Measurements from ENCODE around the gene MTA1. TPM values are rescaled to one million over a fixed set of nuclear protein-coding genes. Genes with fewer than 3 reads are reported as not detected.

MTA1 gene
- polyA plus RNA-seq, 2 donors = 37.4 to 70.4 TPM

- WGBS, 2 donors = 81 to 84% methylated on average over 33 of the region's 33 CpGs
- H3K9me3 ChIP-seq (ENCODE audit: control insufficient read depth in 2 of 2, insufficient read depth in 1 of 2, low read depth in 1 of 2, low read length in 1 of 2) = peaks cover 0 to 5% of the 10 kb centered on the region in 2 donors
- no peak overlapping the region for H3K4me3 ChIP-seq (ENCODE audit: low read depth in 1 of 2, low read length in 2 of 2)
- peaks cover 3 to 17% of the 10 kb centered on the region in 2 donors for H3K4me1 ChIP-seq (ENCODE audit: control insufficient read depth in 2 of 2, insufficient read depth in 2 of 2, low read length in 1 of 2)
- H3K36me3 ChIP-seq (ENCODE audit: control insufficient read depth in 2 of 2, insufficient read depth in 2 of 2, low read length in 1 of 2) = peaks cover 0 to 10% of the 10 kb centered on the region in 2 donors
- no peak overlapping the region for H3K27ac ChIP-seq (ENCODE audit: low read depth in 2 of 2, low read length in 1 of 2)
- H3K27me3 ChIP-seq (ENCODE audit: control insufficient read depth in 1 of 2, insufficient read depth in 2 of 2, low read length in 2 of 2) = no peaks in the 10 kb centered on the region
Measured at GRCh38 chr14:105439710-105440553, 20.3 kb downstream of the MTA1 start.

GRCh38 chr14:105440554-105440900, 20.9 kb downstream of the MTA1 start:
- peaks cover 0 to 5% of the 10 kb centered on the region in 2 donors for H3K9me3 ChIP-seq (ENCODE audit: control insufficient read depth in 2 of 2, insufficient read depth in 1 of 2, low read depth in 1 of 2, low read length in 1 of 2)
- peaks cover 3 to 17% of the 10 kb centered on the region in 2 donors for H3K4me1 ChIP-seq (ENCODE audit: control insufficient read depth in 2 of 2, insufficient read depth in 2 of 2, low read length in 1 of 2)
- WGBS, 2 donors = 86 to 96% methylated on average over 15 of the region's 15 CpGs
- no peak overlapping the region for H3K27ac ChIP-seq (ENCODE audit: low read depth in 2 of 2, low read length in 1 of 2)
- H3K4me3 ChIP-seq (ENCODE audit: low read depth in 1 of 2, low read length in 2 of 2) = no peak overlapping the region
- H3K27me3 ChIP-seq (ENCODE audit: control insufficient read depth in 1 of 2, insufficient read depth in 2 of 2, low read length in 2 of 2) = no peaks in the 10 kb centered on the region
- H3K36me3 ChIP-seq (ENCODE audit: control insufficient read depth in 2 of 2, insufficient read depth in 2 of 2, low read length in 1 of 2) = peaks cover 0 to 14% of the 10 kb centered on the region in 2 donors

GRCh38 chr14:105440992-105441391, 21.4 kb downstream of the MTA1 start:
- H3K27me3 ChIP-seq (ENCODE audit: control insufficient read depth in 1 of 2, insufficient read depth in 2 of 2, low read length in 2 of 2) = no peaks in the 10 kb centered on the region

GRCh38 chr14:105442125-105442524, 22.5 kb downstream of the MTA1 start:
- 82% methylated on average over 17 of the region's 17 CpGs for WGBS, 2 donors
- Histone ChIP-seq H3K27ac (ENCODE audit: low read depth in 2 of 2, low read length in 1 of 2) (no peak overlapping the region), H3K4me3 (ENCODE audit: low read depth in 1 of 2, low read length in 2 of 2) (no peak overlapping the region), H3K9me3 (ENCODE audit: control insufficient read depth in 2 of 2, insufficient read depth in 1 of 2, low read depth in 1 of 2, low read length in 1 of 2) (peaks cover 0 to 3% of the 10 kb centered on the region in 2 donors), H3K36me3 (ENCODE audit: control insufficient read depth in 2 of 2, insufficient read depth in 2 of 2, low read length in 1 of 2) (peaks cover 0 to 14% of the 10 kb centered on the region in 2 donors), H3K27me3 (ENCODE audit: control insufficient read depth in 1 of 2, insufficient read depth in 2 of 2, low read length in 2 of 2) (no peaks in the 10 kb centered on the region), H3K4me1 (ENCODE audit: control insufficient read depth in 2 of 2, insufficient read depth in 2 of 2, low read length in 1 of 2) (peaks cover 3 to 13% of the 10 kb centered on the region in 2 donors)

More at GRCh38 chr14:105440992-105441391, 21.4 kb downstream of the MTA1 start:
- Histone ChIP-seq H3K9me3 (ENCODE audit: control insufficient read depth in 2 of 2, insufficient read depth in 1 of 2, low read depth in 1 of 2, low read length in 1 of 2) (peaks cover 0 to 5% of the 10 kb centered on the region in 2 donors), H3K36me3 (ENCODE audit: control insufficient read depth in 2 of 2, insufficient read depth in 2 of 2, low read length in 1 of 2) (peaks cover 0 to 14% of the 10 kb centered on the region in 2 donors), H3K4me1 (ENCODE audit: control insufficient read depth in 2 of 2, insufficient read depth in 2 of 2, low read length in 1 of 2) (peaks cover 3 to 17% of the 10 kb centered on the region in 2 donors), H3K27ac (ENCODE audit: low read depth in 2 of 2, low read length in 1 of 2) (no peak overlapping the region), H3K4me3 (ENCODE audit: low read depth in 1 of 2, low read length in 2 of 2) (no peak overlapping the region)
- 97 to 98% methylated on average over 9 of the region's 9 CpGs for WGBS, 2 donors

GRCh38 chr14:105442834-105443233, 23.2 kb downstream of the MTA1 start:
- no peaks in the 10 kb centered on the region for H3K9me3 ChIP-seq (ENCODE audit: control insufficient read depth in 2 of 2, insufficient read depth in 1 of 2, low read depth in 1 of 2, low read length in 1 of 2)
- no peaks in the 10 kb centered on the region for H3K27me3 ChIP-seq (ENCODE audit: control insufficient read depth in 1 of 2, insufficient read depth in 2 of 2, low read length in 2 of 2)
- peaks cover 3 to 9% of the 10 kb centered on the region in 2 donors for H3K4me1 ChIP-seq (ENCODE audit: control insufficient read depth in 2 of 2, insufficient read depth in 2 of 2, low read length in 1 of 2)
- peaks cover 0 to 12% of the 10 kb centered on the region in 2 donors for H3K36me3 ChIP-seq (ENCODE audit: control insufficient read depth in 2 of 2, insufficient read depth in 2 of 2, low read length in 1 of 2)
- no peak overlapping the region for H3K4me3 ChIP-seq (ENCODE audit: low read depth in 1 of 2, low read length in 2 of 2)
- WGBS, 2 donors = 85 to 88% methylated on average over 12 of the region's 12 CpGs
- H3K27ac ChIP-seq (ENCODE audit: low read depth in 2 of 2, low read length in 1 of 2) = no peak overlapping the region

- H3K4me3 ChIP-seq (ENCODE audit: low read depth in 1 of 2, low read length in 2 of 2) = no peak overlapping the region
- H3K27ac ChIP-seq (ENCODE audit: low read depth in 2 of 2, low read length in 1 of 2) = no peak overlapping the region
- H3K9me3 ChIP-seq (ENCODE audit: control insufficient read depth in 2 of 2, insufficient read depth in 1 of 2, low read depth in 1 of 2, low read length in 1 of 2) = no peaks in the 10 kb centered on the region
- no peaks in the 10 kb centered on the region for H3K27me3 ChIP-seq (ENCODE audit: control insufficient read depth in 1 of 2, insufficient read depth in 2 of 2, low read length in 2 of 2)
- H3K36me3 ChIP-seq (ENCODE audit: control insufficient read depth in 2 of 2, insufficient read depth in 2 of 2, low read length in 1 of 2) = peaks cover 0 to 14% of the 10 kb centered on the region in 2 donors
- WGBS, 2 donors = 86 to 90% methylated on average over 17 of the region's 17 CpGs
- H3K4me1 ChIP-seq (ENCODE audit: control insufficient read depth in 2 of 2, insufficient read depth in 2 of 2, low read length in 1 of 2) = peaks cover under 1 to 8% of the 10 kb centered on the region in 2 donors
Measured at GRCh38 chr14:105444859-105445258, 25.2 kb downstream of the MTA1 start.

- WGBS, 2 donors = 87 to 89% methylated on average over 24 of the region's 24 CpGs
- H3K36me3 ChIP-seq (ENCODE audit: control insufficient read depth in 2 of 2, insufficient read depth in 2 of 2, low read length in 1 of 2) = peaks cover 0 to 16% of the 10 kb centered on the region in 2 donors
- no peak overlapping the region for H3K27ac ChIP-seq (ENCODE audit: low read depth in 2 of 2, low read length in 1 of 2)
- no peaks in the 10 kb centered on the region for H3K27me3 ChIP-seq (ENCODE audit: control insufficient read depth in 1 of 2, insufficient read depth in 2 of 2, low read length in 2 of 2)
- H3K9me3 ChIP-seq (ENCODE audit: control insufficient read depth in 2 of 2, insufficient read depth in 1 of 2, low read depth in 1 of 2, low read length in 1 of 2) = no peaks in the 10 kb centered on the region
- H3K4me3 ChIP-seq (ENCODE audit: low read depth in 1 of 2, low read length in 2 of 2) = no peak overlapping the region
- H3K4me1 ChIP-seq (ENCODE audit: control insufficient read depth in 2 of 2, insufficient read depth in 2 of 2, low read length in 1 of 2) = peaks cover 0 to 4% of the 10 kb centered on the region in 2 donors
Measured at GRCh38 chr14:105445290-105445689, 25.7 kb downstream of the MTA1 start.

- WGBS, 2 donors = 90 to 93% methylated on average over 26 of the region's 26 CpGs
- Histone ChIP-seq H3K4me3 (ENCODE audit: low read depth in 1 of 2, low read length in 2 of 2) (no peak overlapping the region), H3K36me3 (ENCODE audit: control insufficient read depth in 2 of 2, insufficient read depth in 2 of 2, low read length in 1 of 2) (peaks cover 0 to 22% of the 10 kb centered on the region in 2 donors)
Measured at GRCh38 chr14:105445901-105446845, 26.5 kb downstream of the MTA1 start.

GRCh38 chr14:105446971-105447370, 27.3 kb downstream of the MTA1 start:
- no peak overlapping the region for H3K27ac ChIP-seq (ENCODE audit: low read depth in 2 of 2, low read length in 1 of 2)
- H3K36me3 ChIP-seq (ENCODE audit: control insufficient read depth in 2 of 2, insufficient read depth in 2 of 2, low read length in 1 of 2) = peaks cover 0 to 25% of the 10 kb centered on the region in 2 donors
- H3K27me3 ChIP-seq (ENCODE audit: control insufficient read depth in 1 of 2, insufficient read depth in 2 of 2, low read length in 2 of 2) = no peaks in the 10 kb centered on the region
- H3K4me3 ChIP-seq (ENCODE audit: low read depth in 1 of 2, low read length in 2 of 2) = no peak overlapping the region
- 79 to 81% methylated on average over 14 of the region's 14 CpGs for WGBS, 2 donors
- H3K9me3 ChIP-seq (ENCODE audit: control insufficient read depth in 2 of 2, insufficient read depth in 1 of 2, low read depth in 1 of 2, low read length in 1 of 2) = no peaks in the 10 kb centered on the region
- no peaks in the 10 kb centered on the region for H3K4me1 ChIP-seq (ENCODE audit: control insufficient read depth in 2 of 2, insufficient read depth in 2 of 2, low read length in 1 of 2)

More at GRCh38 chr14:105445901-105446845, 26.5 kb downstream of the MTA1 start:
- Histone ChIP-seq H3K9me3 (ENCODE audit: control insufficient read depth in 2 of 2, insufficient read depth in 1 of 2, low read depth in 1 of 2, low read length in 1 of 2) (no peaks in the 10 kb centered on the region), H3K27me3 (ENCODE audit: control insufficient read depth in 1 of 2, insufficient read depth in 2 of 2, low read length in 2 of 2) (no peaks in the 10 kb centered on the region), H3K4me1 (ENCODE audit: control insufficient read depth in 2 of 2, insufficient read depth in 2 of 2, low read length in 1 of 2) (no peaks in the 10 kb centered on the region), H3K27ac (ENCODE audit: low read depth in 2 of 2, low read length in 1 of 2) (no peak overlapping the region)

Measured in esophagus (tissue), 2 donors.